ENCODE data around the gene NKD2.

The NKD2 gene

GRCh38 chr5:1037123-1037670 is 28.6 kb downstream of the NKD2 start:
- H3K4me1 ChIP-seq (ENCODE audit: insufficient read depth, low read length, poor library complexity, severe bottlenecking), result no peaks in the 10 kb centered on the region
- no peak for TF ChIP-seq CTCF (conservative IDR thresholded peaks at IDR 0.05; ENCODE audit: low read length)
- no peak for TF ChIP-seq EZH2phosphoT487 (IDR thresholded peaks at IDR 0.05; ENCODE audit: borderline replicate concordance)
- no peak overlapping the region for H2AFZ ChIP-seq (ENCODE audit: low read length)
- no peaks in the 10 kb centered on the region for H3F3A ChIP-seq (ENCODE audit: low read depth)
- no peaks in the 10 kb centered on the region for H3K27me3 ChIP-seq (ENCODE audit: insufficient read depth, low read length, poor library complexity, severe bottlenecking)
- no peaks in the 10 kb centered on the region for H3K79me2 ChIP-seq (ENCODE audit: insufficient read depth, low read length)
- H3K9ac ChIP-seq (ENCODE audit: low read depth, low read length, poor library complexity, severe bottlenecking), result no peak overlapping the region
- H3K9me2 ChIP-seq (replicated peaks; ENCODE audit: low read depth, low read length), result no peaks in the 10 kb centered on the region
- H3K4me2 ChIP-seq (ENCODE audit: low read depth, low read length, poor library complexity, severe bottlenecking), result no peak overlapping the region
- peaks cover 32% of the 10 kb centered on the region; the same call in 1 of the 2 replicates for H3K36me3 ChIP-seq (ENCODE audit: insufficient read depth, low read length)
- H3K9me3 ChIP-seq (ENCODE audit: insufficient read depth, low read depth, low read length), result no peaks in the 10 kb centered on the region
- H3K4me3 ChIP-seq (ENCODE audit: low read length, poor library complexity, severe bottlenecking), result no peak overlapping the region
- no peaks in the 10 kb centered on the region for H4K20me1 ChIP-seq (ENCODE audit: insufficient read depth, low read length, poor library complexity, severe bottlenecking)

- no peaks in the 10 kb centered on the region for H3K4me1 ChIP-seq (ENCODE audit: insufficient read depth, low read length, poor library complexity, severe bottlenecking)
- no peaks in the 10 kb centered on the region for H3K9me2 ChIP-seq (replicated peaks; ENCODE audit: low read depth, low read length)
- H3K79me2 ChIP-seq (ENCODE audit: insufficient read depth, low read length), result no peaks in the 10 kb centered on the region
- no peak overlapping the region for H3K4me3 ChIP-seq (ENCODE audit: low read length, poor library complexity, severe bottlenecking)
- H3F3A ChIP-seq (ENCODE audit: low read depth), result no peaks in the 10 kb centered on the region
- H2AFZ ChIP-seq (ENCODE audit: low read length), result no peak overlapping the region
- TF ChIP-seq CTCF (conservative IDR thresholded peaks at IDR 0.05; ENCODE audit: low read length) (no peak), EZH2phosphoT487 (IDR thresholded peaks at IDR 0.05; ENCODE audit: borderline replicate concordance) (no peak)
- H3K9me3 ChIP-seq (ENCODE audit: insufficient read depth, low read depth, low read length), result peaks cover 3% of the 10 kb centered on the region; the same call in 1 of the 2 replicates
- no peak overlapping the region for H3K4me2 ChIP-seq (ENCODE audit: low read depth, low read length, poor library complexity, severe bottlenecking)
- H3K9ac ChIP-seq (ENCODE audit: low read depth, low read length, poor library complexity, severe bottlenecking), result no peak overlapping the region
- no peaks in the 10 kb centered on the region for H4K20me1 ChIP-seq (ENCODE audit: insufficient read depth, low read length, poor library complexity, severe bottlenecking)
- H3K27me3 ChIP-seq (ENCODE audit: insufficient read depth, low read length, poor library complexity, severe bottlenecking), result no peaks in the 10 kb centered on the region
- peaks cover 32% of the 10 kb centered on the region; the same call in 1 of the 2 replicates for H3K36me3 ChIP-seq (ENCODE audit: insufficient read depth, low read length)
Observed at GRCh38 chr5:1037671-1038416, 29.2 kb downstream of the NKD2 start.

- no peak overlapping the region for H2AFZ ChIP-seq (ENCODE audit: low read length)
- H3K9me3 ChIP-seq (ENCODE audit: insufficient read depth, low read depth, low read length), result peaks cover 3% of the 10 kb centered on the region; the same call in 1 of the 2 replicates
- no peaks in the 10 kb centered on the region for H3K79me2 ChIP-seq (ENCODE audit: insufficient read depth, low read length)
- no peak overlapping the region for H3K4me3 ChIP-seq (ENCODE audit: low read length, poor library complexity, severe bottlenecking)
- peaks cover 29% of the 10 kb centered on the region; the same call in 1 of the 2 replicates for H3K36me3 ChIP-seq (ENCODE audit: insufficient read depth, low read length)
- H3K4me2 ChIP-seq (ENCODE audit: low read depth, low read length, poor library complexity, severe bottlenecking), result no peak overlapping the region
- TF ChIP-seq EZH2phosphoT487 (IDR thresholded peaks at IDR 0.05; ENCODE audit: borderline replicate concordance) (no peak), CTCF (conservative IDR thresholded peaks at IDR 0.05; ENCODE audit: low read length) (no peak)
- H3F3A ChIP-seq (ENCODE audit: low read depth), result no peaks in the 10 kb centered on the region
- H3K27me3 ChIP-seq (ENCODE audit: insufficient read depth, low read length, poor library complexity, severe bottlenecking), result no peaks in the 10 kb centered on the region
- no peaks in the 10 kb centered on the region for H4K20me1 ChIP-seq (ENCODE audit: insufficient read depth, low read length, poor library complexity, severe bottlenecking)
- H3K9me2 ChIP-seq (replicated peaks; ENCODE audit: low read depth, low read length), result no peaks in the 10 kb centered on the region
- H3K4me1 ChIP-seq (ENCODE audit: insufficient read depth, low read length, poor library complexity, severe bottlenecking), result no peaks in the 10 kb centered on the region
- H3K9ac ChIP-seq (ENCODE audit: low read depth, low read length, poor library complexity, severe bottlenecking), result no peak overlapping the region
Observed at GRCh38 chr5:1038417-1039209, 30.0 kb downstream of the NKD2 start.
